ENCODE results near the gene EME1.
A peak's percentile ranks its signal among the peaks of the same experiment; 100 is the strongest.
"Not testable (repeated sequence)": the region's sequence is repeated elsewhere in the genome, so short reads cannot be mapped to it uniquely, and the experiment has no call there.

EME1 gene

GRCh38 chr17:50394711-50395110 is 21.7 kb downstream of the EME1 start:
- DNase-seq (ENCODE audit: low spot score): no peak

GRCh38 chr17:50396261-50397110 is 23.5 kb downstream of the EME1 start:
- DNase-seq (ENCODE audit: low spot score): no peak

DNA sequence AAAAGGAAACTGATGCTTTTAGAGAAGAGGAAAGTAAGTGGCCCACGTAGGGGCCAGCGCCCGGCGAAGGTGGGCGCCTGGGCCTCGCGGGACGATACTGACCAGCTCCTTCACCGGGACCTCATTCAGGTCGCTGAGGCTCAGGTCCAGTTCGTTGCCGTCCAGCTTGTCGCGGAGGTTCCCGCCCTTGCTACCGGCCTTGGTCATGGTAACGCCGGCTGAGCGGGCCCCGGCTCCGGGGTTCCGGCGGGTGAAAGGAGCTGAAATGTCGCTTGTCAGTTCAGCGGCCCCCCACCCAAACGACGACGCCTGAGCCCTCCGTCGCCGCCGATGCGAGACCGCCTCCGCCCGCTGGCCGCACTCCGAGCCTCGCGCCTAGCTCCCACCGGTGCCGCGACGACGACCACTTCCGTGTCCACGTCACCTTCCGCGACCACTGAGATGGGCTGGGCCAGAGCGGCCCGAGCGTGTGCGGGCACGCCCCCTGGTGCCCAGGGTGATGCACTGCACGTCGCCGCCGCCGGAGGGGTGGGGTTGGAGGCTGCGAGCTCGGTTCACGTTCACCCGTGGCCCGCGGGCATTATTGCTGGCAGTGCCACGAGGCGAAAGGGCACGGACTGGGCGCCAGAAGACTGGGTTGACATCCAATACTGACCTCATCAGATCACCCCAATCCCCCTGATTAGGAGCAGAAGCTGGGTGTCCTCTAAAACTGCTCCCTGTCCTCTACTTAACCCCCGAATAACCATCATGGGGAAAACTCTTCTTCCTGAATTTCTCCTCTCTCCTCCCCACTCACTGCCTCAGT is 24.3 kb downstream of the EME1 start, which contains the start of gene LRRC59:
LRRC59 (minus strand) TSS at position 413 of the 808 bp plus-strand sequence; CDS start at position 207, 206 bp downstream.
- DNase-seq (ENCODE audit: low spot score): peak; percentile 95

DNA sequence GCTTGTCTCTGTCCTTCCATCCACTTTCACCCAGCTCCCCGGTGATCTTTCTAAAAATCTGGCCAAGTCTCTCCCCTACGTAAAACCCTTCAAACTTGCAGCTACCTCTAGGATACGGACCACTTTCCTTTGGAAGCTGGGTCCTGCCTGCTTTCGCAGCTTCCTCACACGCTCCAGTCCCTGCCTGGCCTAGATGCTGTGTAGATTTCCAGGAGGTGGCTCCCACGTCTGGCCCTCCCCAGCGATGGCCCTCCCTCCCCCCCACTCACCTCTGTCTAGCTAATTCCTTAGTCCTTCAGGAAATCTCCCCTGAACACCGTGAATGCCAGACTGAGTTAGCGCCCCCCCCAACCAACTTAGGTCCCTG is 24.9 kb downstream of the EME1 start:
- DNase-seq (ENCODE audit: low spot score): no peak

DNA sequence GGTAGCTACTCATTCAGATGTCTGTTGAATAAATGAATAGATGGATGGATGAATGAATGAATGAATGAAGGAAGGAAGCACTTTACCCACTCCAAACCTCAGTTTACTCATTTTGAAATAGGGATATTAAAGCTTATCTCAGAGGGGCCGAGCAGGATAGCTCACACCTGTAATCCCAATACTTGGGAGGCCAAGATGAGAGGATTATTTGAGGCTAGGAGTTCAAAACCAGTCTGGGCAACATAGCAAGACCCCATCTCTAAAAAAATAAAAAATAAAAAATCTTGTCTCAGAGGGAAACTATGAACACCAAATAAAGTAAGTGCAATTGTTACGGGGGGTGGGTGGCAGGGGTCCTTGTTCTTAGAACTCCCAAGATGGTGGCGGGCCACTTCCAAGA is 25.6 kb downstream of the EME1 start:
- not testable (repeated sequence) for DNase-seq (ENCODE audit: low spot score)

- DNase-seq (ENCODE audit: low spot score): not testable (repeated sequence)
These were observed 26.6 kb downstream of the EME1 start for GRCh38 chr17:50399591-50399990.

- not testable (repeated sequence) for DNase-seq (ENCODE audit: low spot score)
These were observed 32.3 kb downstream of the EME1 start for GRCh38 chr17:50405351-50405750.

DNA sequence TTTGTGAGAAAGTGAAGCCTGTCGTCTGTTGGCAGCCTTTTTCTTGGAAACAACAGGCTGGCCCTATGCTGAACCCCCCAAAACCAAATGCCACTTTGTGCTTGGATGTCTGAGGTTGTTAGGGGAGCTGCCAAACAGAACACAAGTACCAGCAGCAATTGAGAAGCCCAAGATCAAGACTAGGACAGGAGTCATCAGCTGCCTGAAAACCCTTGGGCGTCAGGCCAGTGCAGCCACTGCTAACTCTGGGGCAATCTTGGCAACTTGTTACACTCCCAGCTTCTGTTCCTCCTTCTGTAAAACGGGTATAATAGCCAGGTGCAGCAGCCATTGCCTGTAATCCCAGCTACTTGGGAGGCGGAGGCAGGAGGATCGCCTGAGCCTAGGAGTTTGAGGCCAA is 33.5 kb downstream of the EME1 start:
- DNase-seq (ENCODE audit: low spot score): no peak

GRCh38 chr17:50407921-50408320 is 34.9 kb downstream of the EME1 start:
- DNase-seq (ENCODE audit: low spot score): no peak

- no peak for DNase-seq (ENCODE audit: low spot score)
These were observed 39.2 kb downstream of the EME1 start for GRCh38 chr17:50412188-50412732.

GRCh38 chr17:50414808-50415207 is 41.8 kb downstream of the EME1 start:
- DNase-seq (ENCODE audit: low spot score): no peak

GRCh38 chr17:50419577-50419976 is 46.5 kb downstream of the EME1 start:
- DNase-seq (ENCODE audit: low spot score): not testable (repeated sequence)

- DNase-seq (ENCODE audit: low spot score): no peak
These were observed 47.5 kb downstream of the EME1 start for GRCh38 chr17:50420419-50421112.

DNA sequence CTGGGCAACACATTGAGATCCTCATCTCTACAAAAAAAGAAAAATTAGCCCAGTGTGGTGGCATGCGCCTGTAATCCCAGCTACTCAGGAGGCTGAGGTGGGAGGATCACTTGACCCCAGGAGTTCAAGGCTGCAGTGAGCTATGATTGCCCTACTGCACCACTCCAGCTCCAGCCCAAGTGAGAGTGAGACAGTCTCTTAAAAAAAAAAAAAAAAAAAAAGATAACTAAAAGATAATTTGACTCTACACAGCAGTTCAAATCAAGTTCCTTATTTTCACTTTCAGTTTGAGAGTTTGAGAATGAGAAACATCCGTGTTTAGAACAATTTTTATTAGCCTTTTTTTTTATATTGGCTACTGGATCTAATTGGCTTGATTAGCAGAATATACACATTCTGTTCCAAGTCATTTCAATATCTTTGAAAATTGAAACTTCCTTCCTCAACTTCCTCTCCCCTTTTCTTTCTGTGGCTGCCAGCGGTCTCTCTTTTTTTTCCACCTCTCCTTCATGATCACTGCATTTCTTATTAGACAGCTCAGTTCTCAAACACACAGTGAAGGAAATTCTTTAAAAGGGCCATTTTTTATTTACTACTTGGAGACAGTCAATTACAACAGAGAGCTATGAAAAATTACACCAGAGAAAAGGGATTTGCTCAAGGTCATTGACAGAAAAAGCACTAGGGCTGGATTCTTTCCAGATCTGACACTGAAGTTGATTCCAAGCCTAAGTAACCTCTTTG is 48.5 kb downstream of the EME1 start:
- no peak for DNase-seq (ENCODE audit: low spot score)

- DNase-seq (ENCODE audit: low spot score): no peak
These were observed 49.7 kb downstream of the EME1 start for GRCh38 chr17:50422738-50423137.

GRCh38 chr17:50423553-50424159 is 50.6 kb downstream of the EME1 start:
- no peak for DNase-seq (ENCODE audit: low spot score)

DNA sequence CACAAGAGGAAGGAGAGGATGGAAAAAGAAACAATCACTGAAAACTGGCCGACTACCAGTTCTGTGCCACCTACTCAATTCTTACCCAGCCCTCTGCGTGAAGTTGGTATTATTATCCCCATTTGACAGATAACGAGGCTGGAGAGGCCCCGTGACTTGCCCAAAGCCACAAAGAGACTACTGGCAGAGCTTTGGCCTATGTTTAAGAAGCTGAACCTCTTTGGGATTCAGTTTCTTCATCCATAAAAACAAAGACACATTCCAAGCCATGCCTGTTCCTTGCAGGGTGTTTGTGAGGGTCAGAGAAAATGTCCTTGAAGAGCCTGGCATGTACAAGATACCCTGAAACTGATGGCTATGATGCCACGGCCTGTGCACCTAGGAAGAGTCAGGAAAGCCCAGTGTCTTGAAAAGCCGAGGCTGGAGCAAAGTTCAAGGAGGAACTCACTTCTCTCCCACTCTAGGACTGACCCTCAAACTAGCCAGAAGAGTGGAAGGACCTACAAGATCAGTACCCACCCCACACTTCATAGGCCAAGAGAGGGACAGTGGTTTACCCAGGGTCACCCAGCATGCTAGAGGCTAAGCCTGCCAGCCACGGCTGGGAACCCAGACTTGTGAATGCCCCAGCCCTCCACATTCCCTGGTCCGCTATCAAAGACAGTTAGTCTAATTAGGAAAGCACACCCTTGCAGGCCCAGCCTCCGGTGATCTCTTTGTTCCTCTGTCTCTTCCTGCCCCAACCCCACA is 51.4 kb downstream of the EME1 start:
- DNase-seq (ENCODE audit: low spot score): no peak

- DNase-seq (ENCODE audit: low spot score): no peak
These were observed 52.1 kb downstream of the EME1 start for GRCh38 chr17:50424996-50425681.

GRCh38 chr17:50425682-50426471 is 52.8 kb downstream of the EME1 start, which contains the start of gene ACSF2:
Gene ACSF2 (plus strand): TSS chr17:50426218. CDS start chr17:50426262, 44 bp downstream.
- peak; percentile 83 for DNase-seq (ENCODE audit: low spot score)

All from left forelimb (tissue), 1 donor.